HT-29 (cell line): ENCODE data around the gene ZNF845. TPM values are rescaled to one million over a fixed set of nuclear protein-coding genes. Genes with fewer than 3 reads are reported as not detected.
"Not testable (repeated sequence)": the region's sequence is repeated elsewhere in the genome, so short reads cannot be mapped to it uniquely, and the experiment has no call there.

Source experiments
- DNase-seq: peaks from one replicate; pipeline ENCODE4 v3.0.0-alpha.2; 2015; ENCODE audit warnings: low spot score
- total RNA-seq: library from RNA; depleted of rRNA; stranded (reverse); fragments of >200 nt; shearing (Covaris generic); gene quantifications from 2 replicates; pipeline ENCODE4 v1.2.3, GENCODE V29; 2014; rRNA removed

ZNF845 gene
- 2.8 and 2.9 TPM in 2 replicates for total RNA-seq

DNA sequence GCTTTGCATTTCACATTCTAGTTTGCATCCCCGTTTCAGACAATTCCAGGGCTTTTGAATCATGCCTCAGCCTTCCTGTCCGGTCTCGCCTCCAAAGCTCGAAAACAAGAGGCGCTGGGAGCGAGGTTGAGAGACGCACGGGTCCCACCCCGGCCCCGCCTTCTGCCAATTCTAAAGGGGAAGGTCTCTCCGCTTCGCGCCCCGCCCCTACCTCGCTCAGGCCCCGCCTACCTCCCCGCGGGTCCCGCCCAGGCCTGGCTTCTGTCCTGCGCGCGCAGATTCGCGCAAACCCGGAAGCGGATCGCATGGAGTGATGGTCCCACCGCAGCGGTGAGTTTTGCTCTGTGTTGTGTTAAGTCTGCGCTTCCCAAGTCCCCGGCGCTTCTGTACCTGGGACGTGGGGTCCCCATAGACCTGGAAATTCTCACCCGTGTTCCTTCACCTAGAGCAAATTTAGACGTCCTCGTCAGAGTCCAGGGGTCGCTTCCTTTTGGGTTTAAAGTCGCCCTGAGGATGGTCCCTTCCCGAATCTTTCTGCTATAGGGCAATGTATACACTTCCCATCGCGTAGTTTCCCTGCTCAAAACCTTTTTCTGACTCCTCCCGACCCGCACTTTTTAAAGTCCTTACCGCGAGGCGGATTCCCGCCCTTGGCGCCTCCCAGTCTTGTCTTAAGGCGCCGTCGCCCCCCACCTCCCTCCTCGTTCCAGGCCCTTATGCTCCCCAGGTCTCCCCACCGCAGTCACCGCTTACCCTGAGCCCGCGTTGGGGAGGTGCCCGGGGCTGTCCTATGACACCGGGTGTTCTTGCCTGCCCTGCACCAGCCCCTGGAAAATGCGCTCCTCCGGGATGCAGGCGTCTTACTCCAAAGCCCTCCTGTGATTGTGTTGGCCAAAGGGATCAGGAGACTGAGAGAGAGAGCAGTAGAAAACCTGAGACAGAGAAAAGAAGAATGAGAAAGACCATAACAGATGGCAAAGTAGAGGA lies at the start of gene ZNF845:
Gene ZNF845, plus strand, starts transcription at position 287 of the 987 bp plus-strand sequence. CDS start 7,559 bp downstream, outside the sequence.
- DNase-seq = peak; percentile 97

DNA sequence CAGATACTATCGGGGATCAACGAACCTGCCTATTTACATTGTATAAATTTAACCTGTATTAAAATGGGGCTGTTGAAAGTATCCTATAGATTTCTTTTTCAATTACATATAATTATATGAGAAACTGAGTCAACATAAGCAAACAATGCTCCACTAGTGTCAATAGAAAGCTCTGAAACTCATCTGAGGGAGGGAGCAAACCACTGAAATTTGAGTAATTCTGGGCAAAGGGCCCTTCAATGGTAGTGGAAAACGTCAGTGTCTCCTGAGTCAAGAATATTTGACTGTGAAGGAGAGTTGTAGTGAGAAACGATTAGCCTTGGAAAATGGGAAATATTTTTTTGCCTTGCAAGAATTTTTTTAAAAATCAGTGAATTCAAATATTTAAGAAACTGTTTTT lies 48.5 kb upstream of the ZNF845 start:
- DNase-seq = no peak

DNA sequence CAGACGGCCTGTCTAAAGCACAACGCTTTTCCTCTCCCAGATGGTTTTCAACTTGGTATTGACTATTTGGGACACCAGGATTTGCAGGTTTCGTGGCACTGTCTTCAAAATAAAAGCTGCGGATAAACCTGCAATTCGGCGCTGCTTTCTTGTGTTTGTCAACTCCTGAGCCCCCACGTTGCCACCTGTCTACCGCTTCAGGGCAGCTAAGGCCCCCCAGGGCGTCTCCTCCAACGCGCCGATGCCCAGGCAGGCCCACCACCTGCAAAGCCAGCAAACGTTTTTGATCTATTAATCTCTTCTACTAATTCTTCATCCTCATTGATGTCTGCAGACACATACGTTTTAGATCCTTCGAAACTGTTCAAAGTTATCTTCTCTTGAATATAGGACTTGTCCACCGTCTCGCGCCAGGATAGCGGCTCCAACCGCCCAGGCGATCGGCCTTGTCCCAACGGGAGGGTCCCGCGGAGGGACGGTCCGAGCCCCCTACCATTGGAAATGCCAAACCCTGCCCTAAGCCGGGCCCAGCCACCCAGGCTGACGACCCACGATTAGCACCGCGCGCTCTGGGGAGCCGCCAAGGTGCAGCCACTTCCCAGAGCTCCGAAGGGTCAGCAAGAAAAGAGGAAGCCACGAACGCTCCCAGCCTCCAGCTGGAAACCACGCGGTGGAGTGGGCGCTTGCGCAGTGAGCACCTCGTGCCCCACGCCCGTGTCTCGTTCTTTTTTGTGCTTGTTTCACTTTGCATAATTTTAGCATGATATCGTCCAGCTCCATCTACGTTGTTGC lies 42.6 kb upstream of the ZNF845 start:
- DNase-seq = no peak

DNA sequence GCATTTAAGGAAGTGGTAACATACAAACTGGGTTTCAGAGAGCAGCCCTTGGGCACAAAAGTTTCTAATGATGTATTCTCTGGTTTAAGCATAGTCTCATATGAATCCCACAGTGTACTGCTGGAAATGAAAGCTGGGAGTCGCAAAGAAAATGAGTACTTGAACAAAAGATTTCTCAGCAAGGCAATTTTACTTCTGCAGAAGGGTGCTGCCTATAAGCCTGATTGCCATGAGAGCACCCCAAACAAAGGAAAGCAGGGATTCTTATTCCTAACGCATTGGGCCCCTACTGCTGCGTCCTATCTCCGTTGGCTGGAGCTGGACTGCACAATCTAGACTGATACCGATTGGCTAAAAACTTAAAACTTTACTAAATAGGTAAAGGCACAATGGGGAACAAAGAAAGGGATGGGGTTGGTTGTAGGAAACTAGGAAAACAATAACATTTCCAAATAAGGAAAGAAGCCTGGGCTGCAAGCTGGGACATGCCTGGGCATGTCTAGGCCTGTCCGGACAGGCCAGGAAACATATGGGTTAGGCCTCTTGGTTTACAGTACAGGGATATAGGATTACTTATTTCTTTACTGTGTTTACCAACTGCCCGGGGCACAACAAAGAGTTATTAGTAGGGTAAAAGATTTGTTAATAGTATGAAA lies 38.6 kb upstream of the ZNF845 start:
- DNase-seq = no peak

DNA sequence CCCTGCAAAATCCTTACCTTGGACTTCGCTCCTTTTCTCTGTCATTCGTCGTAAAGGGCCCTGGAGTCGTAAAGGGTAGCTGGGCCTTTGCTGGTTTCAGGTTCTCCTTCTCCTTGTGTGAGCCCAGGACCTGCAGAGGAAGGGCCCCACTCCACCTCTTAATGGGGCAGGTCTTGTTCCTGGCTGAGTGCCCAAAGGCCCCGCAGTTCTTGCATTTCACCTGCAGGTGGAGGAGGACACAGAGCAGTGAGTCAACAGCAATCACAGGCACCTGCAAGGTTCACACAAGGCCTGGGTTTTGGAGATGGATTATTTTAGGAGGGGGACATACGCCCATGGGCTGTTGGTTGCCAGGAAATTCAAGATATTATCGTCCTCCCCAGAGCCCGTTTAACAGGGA lies 32.2 kb upstream of the ZNF845 start:
- DNase-seq = not testable (repeated sequence)

DNA sequence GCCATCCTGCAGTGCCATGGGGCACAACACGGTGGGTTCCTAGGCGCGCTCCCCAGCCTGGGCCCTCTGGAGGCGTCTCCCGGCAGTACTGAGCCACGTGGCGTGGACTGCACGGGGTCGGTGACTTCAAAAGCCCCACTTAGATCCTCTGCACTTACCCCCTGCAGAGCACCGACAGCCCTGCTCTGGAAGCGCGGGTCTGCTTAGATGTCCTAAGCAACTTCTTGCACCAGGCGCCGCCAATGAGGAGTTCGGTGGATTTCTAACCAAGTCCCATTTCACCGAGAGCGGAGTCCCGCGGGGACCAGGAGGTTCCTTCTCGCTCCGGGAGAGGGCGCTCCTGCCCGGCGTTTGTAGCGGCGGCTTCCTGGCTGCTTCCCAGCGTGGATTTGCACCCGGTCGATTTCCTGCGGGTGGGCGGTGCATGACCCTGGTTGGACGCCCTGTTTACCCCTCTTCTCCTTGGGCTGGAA lies 25.2 kb upstream of the ZNF845 start:
- DNase-seq = no peak

DNA sequence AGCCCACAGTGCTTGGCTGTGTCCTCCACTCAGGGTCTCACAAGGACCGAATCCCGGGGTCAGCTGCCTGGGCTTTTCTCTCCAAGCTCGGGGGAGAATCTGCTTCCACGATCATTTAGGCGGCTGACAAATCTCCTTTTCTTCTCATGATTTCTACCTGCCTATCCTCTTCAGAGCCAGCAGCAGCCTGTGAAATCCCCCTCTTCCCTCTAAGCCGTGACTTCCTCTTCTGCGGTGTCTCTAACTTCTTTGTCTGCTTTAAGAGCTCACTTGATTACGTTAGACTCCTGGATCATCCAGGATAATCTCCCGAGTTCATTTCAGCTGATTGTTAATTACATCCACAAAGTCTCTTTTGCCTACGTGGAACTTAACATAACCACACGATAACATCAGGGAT lies 22.5 kb upstream of the ZNF845 start:
- DNase-seq = no peak

DNA sequence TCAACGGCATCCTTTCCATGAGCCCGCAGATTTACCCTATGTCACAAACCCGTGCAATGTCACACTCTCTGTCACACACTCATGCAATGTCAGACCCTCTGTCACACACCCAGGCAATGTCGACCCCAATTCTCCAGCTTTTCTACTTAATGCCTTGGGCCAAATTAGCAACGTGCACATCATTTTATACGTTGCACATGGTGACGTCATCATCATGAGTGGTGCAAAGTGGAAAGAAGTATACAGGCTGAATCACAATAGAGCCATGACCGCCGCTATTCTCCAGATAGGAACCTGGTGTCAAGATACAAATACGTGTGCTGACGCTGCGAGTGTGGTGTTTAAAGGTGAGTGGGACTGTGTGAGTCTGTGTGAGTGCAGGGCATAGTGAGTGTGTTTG lies 21.7 kb upstream of the ZNF845 start:
- DNase-seq = no peak

DNA sequence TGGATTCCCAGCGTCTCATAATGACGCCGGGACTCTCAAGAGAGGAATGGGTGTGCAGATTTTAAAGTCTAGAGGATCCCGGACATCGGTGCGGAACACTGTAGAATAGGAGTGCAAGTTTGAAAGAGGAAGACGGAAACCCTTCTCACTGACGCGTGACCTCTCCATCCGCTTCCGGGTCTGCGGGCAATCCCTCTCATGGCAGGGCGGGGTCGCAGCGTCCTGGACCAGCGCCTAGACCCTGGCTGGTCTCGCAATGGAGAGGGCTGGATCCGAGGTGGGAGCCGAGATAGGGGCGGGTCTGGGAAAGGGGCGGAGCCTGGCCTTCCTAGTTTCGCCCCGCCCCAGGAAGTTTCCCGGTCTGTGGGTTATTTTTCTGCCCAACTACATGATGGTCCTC lies 4.6 kb upstream of the ZNF845 start:
- no peak for DNase-seq

DNA sequence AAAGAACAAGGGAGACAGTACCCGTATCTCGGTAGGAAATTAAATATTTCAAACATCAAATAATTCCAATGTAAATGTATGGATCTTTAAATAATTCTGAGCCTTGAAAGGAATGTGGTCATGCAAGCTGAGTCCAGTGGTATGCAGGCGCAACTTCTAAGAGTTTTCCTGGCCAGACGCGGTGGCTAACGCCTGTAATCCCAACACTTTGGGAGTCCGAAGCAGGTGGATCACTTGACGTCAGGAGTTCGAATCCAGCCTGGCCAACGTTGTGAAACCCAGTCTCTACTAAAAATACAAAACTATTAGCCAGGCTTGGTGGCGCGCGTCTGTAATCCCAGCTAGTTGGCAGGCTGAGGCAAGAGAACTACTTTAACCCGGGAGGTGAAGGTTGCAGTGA lies 1.1 kb upstream of the ZNF845 start:
- no peak for DNase-seq

DNA sequence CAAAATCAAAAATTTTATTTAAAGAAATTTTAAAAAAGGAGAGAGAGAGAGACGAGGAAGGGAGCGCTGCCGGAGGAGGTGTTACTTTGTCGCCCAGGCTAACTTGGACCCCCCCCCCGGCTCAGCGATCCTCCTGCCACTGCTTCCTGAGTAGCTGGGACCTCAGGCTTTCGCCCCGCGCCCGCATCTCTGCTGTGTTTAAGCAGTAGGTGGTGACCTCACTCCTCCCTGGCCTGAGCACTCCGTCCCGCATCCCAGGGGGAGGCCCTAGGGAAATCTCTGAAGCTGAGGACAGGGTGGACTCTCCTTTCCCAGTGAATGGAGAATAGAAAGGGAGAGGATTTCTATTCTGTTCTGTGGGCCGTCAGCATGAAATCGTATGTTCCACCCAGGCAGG lies 485 bp upstream of the ZNF845 start:
- no peak for DNase-seq

DNA sequence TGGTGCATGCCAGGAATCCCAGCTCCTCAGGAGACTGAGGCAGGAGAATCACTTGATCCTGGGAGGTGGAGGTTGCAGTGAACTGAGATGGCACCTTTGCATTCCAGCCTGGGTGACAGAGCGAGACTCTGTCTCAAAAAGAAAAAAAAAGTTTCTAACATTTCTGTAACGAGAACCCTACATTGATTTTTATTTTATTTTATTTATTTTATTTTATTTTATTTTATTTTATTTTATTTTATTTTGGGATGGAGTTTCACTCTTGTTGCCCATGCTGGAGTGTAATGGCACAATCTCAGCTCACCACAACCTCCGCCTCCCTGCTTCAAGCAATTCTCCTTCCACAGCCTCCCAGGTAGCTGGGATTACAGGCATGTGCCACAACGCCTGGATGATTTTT lies 10.9 kb downstream of the ZNF845 start:
- DNase-seq = not testable (repeated sequence)

DNA sequence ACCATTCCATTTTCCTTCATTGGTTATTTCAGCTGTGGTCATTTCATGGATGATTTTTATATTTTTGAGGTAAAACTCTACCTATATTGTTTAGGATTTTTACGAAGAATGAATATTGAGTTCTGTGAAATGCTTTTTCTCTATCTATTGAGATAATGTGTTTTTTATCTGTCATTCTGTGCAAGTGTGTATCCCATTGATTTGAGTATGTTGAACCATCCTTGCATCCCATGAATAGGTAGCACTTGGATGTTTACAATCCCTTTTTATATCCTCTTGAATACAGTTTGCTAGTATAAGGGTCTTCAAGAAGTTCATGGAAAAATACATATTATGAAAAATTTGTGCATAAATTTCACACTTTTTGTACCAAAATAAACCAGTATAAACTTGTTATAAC lies 22.2 kb downstream of the ZNF845 start:
- no peak for DNase-seq

DNA sequence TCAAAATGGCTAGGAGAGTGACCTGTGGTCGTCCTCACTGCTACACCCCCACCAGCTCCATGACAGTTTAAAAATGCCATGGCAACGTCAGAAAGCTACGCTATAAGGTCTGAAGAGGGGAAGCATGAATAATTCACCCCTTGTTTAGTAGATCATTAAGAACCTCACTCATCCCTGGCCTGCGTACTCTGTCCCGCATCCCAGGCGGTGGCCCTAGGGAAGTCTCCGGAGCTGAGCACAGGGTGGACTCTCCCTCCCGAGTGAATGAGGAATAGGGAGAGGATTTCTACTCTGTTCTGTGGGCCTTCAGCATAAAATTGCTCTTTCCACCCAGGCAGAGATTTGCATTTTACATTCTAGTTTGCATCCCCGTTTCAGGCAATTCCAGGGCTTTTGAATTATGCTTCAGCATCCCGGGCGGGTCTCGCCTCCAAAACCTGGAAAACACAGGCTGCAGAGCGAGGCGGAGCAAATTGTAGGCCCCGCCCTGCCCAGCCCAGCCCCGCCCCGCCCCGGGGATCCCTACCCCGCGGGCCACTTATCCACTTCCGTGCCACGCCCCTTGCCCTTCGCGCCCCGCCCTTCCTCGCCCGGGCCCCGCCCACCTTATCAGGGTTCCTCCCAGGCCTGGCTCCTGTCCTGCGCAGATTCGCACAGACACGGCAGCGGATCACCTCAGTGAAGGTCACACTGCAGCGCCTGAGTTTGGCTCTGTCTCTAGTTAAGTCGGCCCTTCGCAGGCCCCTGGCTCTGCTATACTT lies 24.5 kb downstream of the ZNF845 start:
- no peak for DNase-seq

DNA sequence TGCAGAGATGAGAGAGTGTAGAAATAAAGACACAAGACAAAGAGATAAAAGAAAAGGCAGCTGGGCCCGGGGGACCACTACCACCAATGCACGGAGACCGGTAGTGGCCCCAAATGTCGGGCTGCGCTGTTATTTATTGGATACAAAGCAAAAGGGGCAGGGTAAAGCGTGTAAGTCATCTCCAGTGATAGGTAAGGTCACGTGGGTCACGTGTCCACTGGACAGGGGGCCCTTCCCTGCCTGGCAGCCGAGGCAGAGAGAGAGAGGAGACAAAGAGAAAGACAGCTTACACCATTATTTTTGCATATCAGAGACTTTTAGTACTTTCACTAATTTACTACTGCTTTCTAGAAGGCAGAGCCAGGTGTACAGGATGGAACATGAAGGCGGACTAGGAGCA lies 26.5 kb downstream of the ZNF845 start:
- not testable (repeated sequence) for DNase-seq

DNA sequence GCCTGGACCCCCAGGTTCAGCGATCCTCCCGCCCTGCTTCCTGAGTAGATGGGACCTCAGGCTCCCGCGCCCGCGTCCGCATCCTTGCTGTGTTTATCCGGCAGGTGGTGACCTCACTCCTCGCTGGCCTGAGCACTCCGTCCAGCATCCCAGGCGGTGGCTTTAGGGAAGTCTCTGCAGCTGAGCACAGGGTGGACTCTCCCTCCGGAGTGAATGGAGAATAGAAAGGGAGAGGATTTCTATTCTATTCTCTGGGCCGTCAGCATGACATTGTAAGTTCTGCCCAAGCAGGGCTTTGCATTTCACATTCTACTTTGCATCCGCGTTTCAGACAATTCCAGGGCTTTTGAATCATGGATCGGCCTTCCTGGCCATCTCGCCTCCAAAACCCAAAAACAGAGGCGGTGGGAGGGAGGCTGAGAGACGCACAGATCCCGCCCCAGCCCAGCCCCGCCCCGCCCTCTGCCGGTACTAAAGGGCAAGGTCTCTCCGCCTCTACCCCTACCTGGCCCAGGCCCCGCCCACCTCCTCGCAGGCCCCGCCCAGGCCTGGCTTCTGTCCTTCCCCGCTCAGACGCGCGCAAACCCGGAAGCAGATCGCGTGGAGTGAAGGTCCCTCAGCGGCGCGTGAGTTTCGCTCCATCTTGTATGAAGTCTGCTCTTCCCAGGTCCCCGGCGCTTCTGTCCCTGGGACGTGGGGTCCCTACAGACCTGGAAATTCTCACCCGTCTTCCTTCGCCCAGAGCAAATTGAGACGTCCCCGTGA lies 31.8 kb downstream of the ZNF845 start, which contains the start of gene ZNF525:
Gene ZNF525, plus strand, starts transcription at position 572 of the 765 bp plus-strand sequence. CDS start 6,577 bp downstream, outside the sequence.
- DNase-seq = peak; percentile 81

DNA sequence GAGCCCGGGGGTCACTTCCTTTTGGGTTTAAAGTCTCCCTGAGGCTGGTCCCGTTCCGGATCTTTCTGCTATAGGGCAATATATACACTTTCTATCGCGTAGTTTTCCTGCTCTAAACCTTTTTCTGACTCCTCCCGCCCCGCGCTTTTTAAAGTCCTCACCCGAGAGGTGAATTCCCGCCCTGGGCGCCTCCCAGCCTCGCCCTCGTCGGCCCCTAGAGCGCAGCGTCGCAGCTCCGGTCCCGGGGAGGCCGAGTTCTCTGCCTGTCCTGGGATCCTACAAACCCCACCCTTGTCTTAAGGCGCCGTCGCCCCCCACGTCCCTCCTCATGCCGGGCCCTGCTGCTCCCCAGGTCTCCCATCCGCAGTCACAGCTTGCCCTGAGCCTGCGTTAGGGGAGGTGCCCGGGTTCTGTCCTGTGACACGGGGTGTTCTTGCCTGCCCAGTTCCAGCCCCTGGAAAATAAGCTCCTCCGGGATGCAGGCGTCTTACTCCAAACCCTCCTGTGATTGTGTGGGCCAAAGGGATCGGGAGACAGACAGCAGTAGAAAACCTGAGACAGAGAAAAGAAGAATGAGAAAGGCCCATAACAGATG lies 32.4 kb downstream of the ZNF845 start:
- peak; percentile 59 for DNase-seq

DNA sequence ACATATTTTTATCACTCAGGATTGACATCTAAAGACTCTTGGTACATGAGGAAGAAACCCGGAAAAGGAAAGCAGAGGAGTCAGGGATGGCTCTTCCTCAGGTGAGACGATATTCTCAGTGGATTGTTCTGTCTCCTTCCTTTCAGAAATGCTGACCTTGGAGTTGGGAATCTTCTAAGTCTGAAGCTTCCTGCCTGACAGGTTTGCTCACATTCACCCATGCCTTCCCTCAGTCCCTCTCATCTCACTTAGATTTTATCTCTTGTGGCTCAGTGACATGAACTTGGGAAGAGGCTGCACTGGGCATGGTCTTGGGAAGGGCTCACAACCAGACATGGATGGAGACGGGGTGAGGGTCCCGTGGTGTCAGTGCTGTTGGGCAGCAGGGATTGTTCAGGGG lies 38.6 kb downstream of the ZNF845 start:
- no peak for DNase-seq

DNA sequence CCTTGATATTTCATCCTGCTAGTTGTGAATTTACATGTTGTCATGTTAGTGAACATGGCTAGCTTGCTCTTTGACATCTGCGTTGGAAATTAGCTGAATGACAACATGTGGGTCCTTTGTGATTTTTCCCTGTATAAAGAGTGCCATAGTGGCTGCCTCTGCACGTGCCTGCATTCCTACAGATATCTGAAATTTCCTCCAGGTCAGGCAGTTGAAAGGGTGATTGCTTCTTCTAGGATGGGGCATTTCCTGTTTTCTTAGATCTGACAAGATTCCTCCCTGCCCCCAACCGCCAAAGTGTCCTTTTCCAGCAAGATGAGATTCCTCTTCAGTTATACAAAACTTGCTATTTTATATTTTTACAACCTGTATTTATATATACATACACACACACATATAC lies 40.7 kb downstream of the ZNF845 start:
- DNase-seq = no peak

DNA sequence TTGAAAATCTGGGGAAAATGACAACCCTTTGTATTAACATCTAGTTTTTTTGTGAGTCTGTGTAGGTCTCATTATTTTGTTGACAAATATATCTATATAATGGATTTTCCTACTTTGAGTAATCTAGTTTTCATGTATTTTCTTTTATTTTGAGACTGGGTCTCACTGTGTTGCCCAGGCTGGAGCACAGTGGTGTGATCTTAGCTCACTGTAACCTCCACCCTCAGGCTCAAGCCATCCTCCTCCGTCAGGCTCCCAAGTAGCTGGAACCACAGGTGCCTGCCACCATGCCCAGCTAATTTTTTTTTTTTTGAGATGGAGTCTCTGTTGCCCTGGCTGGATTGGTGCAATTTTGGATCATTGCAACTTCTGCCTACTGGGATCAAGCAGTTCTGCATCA lies 41.2 kb downstream of the ZNF845 start:
- DNase-seq = no peak
